Transverse colon (tissue), 4 donors: ENCODE results near the gene CADPS2. TPM values are rescaled to one million over a fixed set of nuclear protein-coding genes. Genes with fewer than 3 reads are reported as not detected.

ENCODE experiments used
- DNase-seq: peaks from one replicate; pipeline ENCODE4 v3.0.0-alpha.2; 2019
- H3K27ac ChIP-seq, 4 donors: fragments of 200-600 bp; sonication (generic); 2 replicates each; pipeline ENCODE4 v1.5.1; 2016 to 2018; ENCODE audit warnings: inconsistent platforms in 4 of 4
- H3K27me3 ChIP-seq: fragments of 200-600 bp; sonication (generic); 2 replicates; pipeline ENCODE4 v1.5.1; 2017; ENCODE audit warnings: inconsistent platforms
- H3K36me3 ChIP-seq, 4 donors: fragments of 200-600 bp; sonication (generic); 2 replicates each; pipeline ENCODE4 v1.5.1; 2017 to 2019; ENCODE audit warnings: inconsistent platforms in 4 of 4
- H3K4me1 ChIP-seq, 4 donors: fragments of 200-600 bp; sonication (generic); 2 replicates each; pipeline ENCODE4 v1.5.1; 2017 to 2020; ENCODE audit warnings: inconsistent platforms in 4 of 4
- H3K4me3 ChIP-seq, 4 donors: fragments of 200-600 bp; sonication (generic); 1 replicate in 1 of 4; 2 replicates in 3 of 4; pipeline versions ENCODE4 v1.5.1 to v1.6.1; 2017 to 2019; ENCODE audit warnings: inconsistent platforms in 4 of 4
- H3K9me3 ChIP-seq, 2 donors: fragments of 200-600 bp; sonication (generic); 2 replicates each; pipeline ENCODE4 v1.5.1; 2017 to 2019; ENCODE audit warnings: inconsistent platforms in 2 of 2
- EP300 ChIP-seq: sonication (generic); formaldehyde crosslinking; IDR thresholded peaks from one replicate; pipeline ENCODE4 v1.6.1; 2017; ENCODE audit warnings: antibody characterized with exemption, low read depth
- POLR2A ChIP-seq: fragments of 450-650 bp; IDR thresholded peaks from one replicate; pipeline ENCODE4 v1.6.1; 2016; ENCODE audit warnings: antibody characterized with exemption, mild to moderate bottlenecking, moderate library complexity
- POLR2AphosphoS5 ChIP-seq, 3 donors: sonication (generic); formaldehyde crosslinking; IDR thresholded peaks; one replicate each; pipeline ENCODE4 v1.6.1; 2016; ENCODE audit warnings: antibody characterized with exemption in 3 of 3
- WGBS, 2 donors: methylation state at CpG; one replicate each; pipeline ENCODE4 v1.1.5; 2018; ENCODE audit warnings: low coverage in 1 of 2; 5-methylcytosine and 5-hydroxymethylcytosine counted together
- in situ Hi-C, 4 donors: fragments of 200-750 bp; cut with MboI; loops; one replicate each; pipeline versions ENCODE4 v1.15.0 to v1.15.1; 2017; ENCODE audit warnings: low sequenced_read_pairs in 3 of 4, low pct_ligation_motif_present in 1 of 4, low pct_unique_long_range_greater_than_20kb in 1 of 4
- intact Hi-C: fragments of 100-400 bp; cut with DNase I; formaldehyde crosslinking; loops from one replicate; pipeline ENCODE4 v1.15.1; 2023; ENCODE audit warnings: low total_unique reads
- total RNA-seq, 4 donors: library from RNA; depleted of rRNA; stranded (reverse); fragments of >200 nt; gene quantifications; one replicate each; pipeline ENCODE4 v1.1.0, GENCODE V29; 2016
- TF ChIP-seq, protein P1 (sequence below), 5 experiments: fragments of 200-600 bp in 3 of 5; fragments of 450-650 bp in 2 of 5; sonication (generic) in 3 of 5; IDR thresholded peaks; 1 replicate in 2 of 5; 2 replicates in 3 of 5; pipeline ENCODE4 v1.5.1; 2016 to 2017; ENCODE audit warnings: antibody characterized with exemption in 5 of 5, inconsistent platforms in 3 of 5, mild to moderate bottlenecking in 2 of 5, moderate library complexity in 1 of 5

The CADPS2 gene
- total RNA-seq, 4 donors from 2014 or later: 9.0 to 15.2 (median 12.6) TPM

DNA sequence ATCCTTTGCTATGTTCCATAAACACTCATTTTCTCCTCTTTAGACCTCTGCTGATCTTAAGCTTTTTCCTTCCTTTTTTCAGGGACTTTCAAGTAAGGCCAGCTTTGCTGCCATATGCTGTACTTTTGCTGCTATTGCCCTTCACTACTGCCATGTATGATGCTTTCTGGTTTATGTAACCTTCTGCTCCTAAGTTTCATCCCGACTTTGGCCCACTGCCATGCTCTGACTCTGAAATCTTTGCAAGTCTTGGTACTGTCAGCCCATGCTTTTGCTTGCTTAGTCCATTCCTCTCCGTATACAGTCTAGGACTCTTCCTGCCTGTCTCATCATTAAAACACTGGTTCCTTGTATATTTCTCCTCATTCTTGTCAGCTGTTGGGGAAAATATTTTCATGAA lies 339.8 kb downstream of the CADPS2 start:
- 19 to 50% methylated on average over 2 of the region's 2 CpGs for WGBS, 2 donors
- H3K27ac ChIP-seq: no peak overlapping the region
- H3K9me3 ChIP-seq: no peaks in the 10 kb centered on the region
- intact Hi-C loops (no loop called here), in situ Hi-C loops (loop anchor here in 3 of 4 donors (25.0 kb wide), 2 partner anchors 334 to 459 kb away; no protein-coding TSS in a partner anchor)
- H3K36me3 ChIP-seq: no peaks in the 10 kb centered on the region
- TF ChIP-seq EP300 (no peak), POLR2A (no peak), POLR2AphosphoS5 (IDR thresholded peaks at IDR 0.05) (no peak)
- TF ChIP-seq, protein P1, sequence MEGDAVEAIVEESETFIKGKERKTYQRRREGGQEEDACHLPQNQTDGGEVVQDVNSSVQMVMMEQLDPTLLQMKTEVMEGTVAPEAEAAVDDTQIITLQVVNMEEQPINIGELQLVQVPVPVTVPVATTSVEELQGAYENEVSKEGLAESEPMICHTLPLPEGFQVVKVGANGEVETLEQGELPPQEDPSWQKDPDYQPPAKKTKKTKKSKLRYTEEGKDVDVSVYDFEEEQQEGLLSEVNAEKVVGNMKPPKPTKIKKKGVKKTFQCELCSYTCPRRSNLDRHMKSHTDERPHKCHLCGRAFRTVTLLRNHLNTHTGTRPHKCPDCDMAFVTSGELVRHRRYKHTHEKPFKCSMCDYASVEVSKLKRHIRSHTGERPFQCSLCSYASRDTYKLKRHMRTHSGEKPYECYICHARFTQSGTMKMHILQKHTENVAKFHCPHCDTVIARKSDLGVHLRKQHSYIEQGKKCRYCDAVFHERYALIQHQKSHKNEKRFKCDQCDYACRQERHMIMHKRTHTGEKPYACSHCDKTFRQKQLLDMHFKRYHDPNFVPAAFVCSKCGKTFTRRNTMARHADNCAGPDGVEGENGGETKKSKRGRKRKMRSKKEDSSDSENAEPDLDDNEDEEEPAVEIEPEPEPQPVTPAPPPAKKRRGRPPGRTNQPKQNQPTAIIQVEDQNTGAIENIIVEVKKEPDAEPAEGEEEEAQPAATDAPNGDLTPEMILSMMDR (IDR thresholded peaks at IDR 0.05): no peak
- no peak for DNase-seq
- no peaks in the 10 kb centered on the region for H3K27me3 ChIP-seq
- H3K4me1 ChIP-seq: no peaks in the 10 kb centered on the region
- no peak overlapping the region for H3K4me3 ChIP-seq

DNA sequence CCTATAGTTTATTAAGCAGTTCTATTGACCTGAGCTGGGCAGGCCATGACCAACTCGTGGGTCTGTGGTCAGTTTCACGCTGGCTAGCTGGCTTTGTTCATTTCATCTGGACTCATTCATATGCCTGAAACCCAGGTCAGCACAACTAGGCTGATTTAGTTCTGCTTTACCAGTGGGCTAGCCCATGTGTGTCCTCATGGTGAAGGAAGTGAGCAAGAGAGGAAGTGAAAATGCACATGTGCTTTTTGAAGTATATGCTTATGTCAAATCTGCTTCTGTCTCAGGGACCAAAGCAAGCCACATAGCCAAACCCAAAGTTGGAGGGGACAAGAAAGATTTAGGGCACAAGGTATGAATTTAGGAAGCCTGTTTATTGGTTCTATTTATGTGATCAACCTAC lies 341.8 kb downstream of the CADPS2 start:
- TF ChIP-seq POLR2A (no peak), POLR2AphosphoS5 (IDR thresholded peaks at IDR 0.05) (no peak)
- TF ChIP-seq, protein P1 (IDR thresholded peaks at IDR 0.05): no peak
- no peaks in the 10 kb centered on the region for H3K36me3 ChIP-seq
- H3K27ac ChIP-seq: no peak overlapping the region
- H3K27me3 ChIP-seq: no peaks in the 10 kb centered on the region
- no peak overlapping the region for H3K4me3 ChIP-seq
- no peaks in the 10 kb centered on the region for H3K9me3 ChIP-seq
- WGBS, 2 donors: 56% methylated on average over 2 of the region's 2 CpGs; no CpG with 5 or more reads in 1 of the 2 donors
- H3K4me1 ChIP-seq: no peaks in the 10 kb centered on the region
- intact Hi-C loops: no loop called here
- DNase-seq: peak; percentile 10
- in situ Hi-C loops: loop anchor here in 3 of 4 donors (25.0 kb wide), 2 partner anchors 332 to 457 kb away; no protein-coding TSS in a partner anchor

DNA sequence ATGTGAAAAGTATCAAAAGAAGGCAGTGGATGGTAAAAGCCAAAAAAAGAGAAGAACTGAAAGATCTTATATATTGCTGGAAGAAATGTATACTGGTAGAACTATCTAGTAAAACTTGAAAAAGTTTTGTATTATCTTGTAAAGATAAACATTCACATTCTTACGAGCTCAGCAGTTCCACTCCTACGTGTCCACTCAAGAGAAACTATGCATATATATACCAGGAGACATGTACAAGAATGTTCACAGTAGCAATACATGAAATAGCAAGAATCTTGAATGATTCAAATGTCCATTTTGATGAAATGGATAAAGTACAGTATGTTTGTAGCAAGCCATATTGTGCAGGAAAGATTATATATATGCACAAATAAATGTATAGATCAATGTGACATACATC lies 342.4 kb downstream of the CADPS2 start:
- TF ChIP-seq EP300 (no peak), POLR2A (no peak), POLR2AphosphoS5 (IDR thresholded peaks at IDR 0.05) (no peak)
- TF ChIP-seq, protein P1 (IDR thresholded peaks at IDR 0.05): no peak
- intact Hi-C loops: no loop called here
- in situ Hi-C loops: loop anchor here in 3 of 4 donors (25.0 kb wide), 2 partner anchors 332 to 457 kb away; no protein-coding TSS in a partner anchor

DNA sequence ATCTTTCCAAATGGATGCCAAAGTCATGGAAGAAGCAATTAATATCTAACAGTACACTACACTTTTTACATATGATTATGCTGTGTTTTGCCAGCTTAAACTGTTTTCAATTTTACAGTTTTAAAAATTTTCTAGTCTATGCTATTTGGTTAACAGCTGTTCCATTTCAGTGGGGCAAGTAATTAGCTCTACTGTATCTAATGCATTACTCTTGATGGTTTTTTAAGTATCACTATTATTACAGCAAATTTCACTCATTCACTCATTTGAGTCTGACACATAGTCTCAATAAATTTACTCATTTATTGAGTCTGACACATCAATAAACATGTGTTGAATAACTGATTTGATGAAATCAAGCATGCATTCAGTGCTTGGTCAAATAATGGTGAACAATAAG lies 343.1 kb downstream of the CADPS2 start:
- in situ Hi-C loops (loop anchor here in 3 of 4 donors (25.0 kb wide), 2 partner anchors 331 to 456 kb away; no protein-coding TSS in a partner anchor), intact Hi-C loops (no loop called here)
- Histone ChIP-seq H3K4me3 (no peak overlapping the region), H3K27me3 (no peaks in the 10 kb centered on the region), H3K4me1 (no peaks in the 10 kb centered on the region), H3K9me3 (no peaks in the 10 kb centered on the region), H3K27ac (no peak overlapping the region), H3K36me3 (no peaks in the 10 kb centered on the region)
- no peak for DNase-seq
- no peak for TF ChIP-seq POLR2AphosphoS5 (IDR thresholded peaks at IDR 0.05)
- TF ChIP-seq POLR2A: no peak

More for the DNA sequence above, 342.4 kb downstream of the CADPS2 start:
- no peak for DNase-seq
- no peak overlapping the region for H3K27ac ChIP-seq
- no peaks in the 10 kb centered on the region for H3K9me3 ChIP-seq
- no peaks in the 10 kb centered on the region for H3K4me1 ChIP-seq
- H3K4me3 ChIP-seq: no peak overlapping the region
- H3K36me3 ChIP-seq: no peaks in the 10 kb centered on the region
- no peaks in the 10 kb centered on the region for H3K27me3 ChIP-seq
- WGBS, 2 donors: 72 to 83% methylated on average over 2 of the region's 2 CpGs

DNA sequence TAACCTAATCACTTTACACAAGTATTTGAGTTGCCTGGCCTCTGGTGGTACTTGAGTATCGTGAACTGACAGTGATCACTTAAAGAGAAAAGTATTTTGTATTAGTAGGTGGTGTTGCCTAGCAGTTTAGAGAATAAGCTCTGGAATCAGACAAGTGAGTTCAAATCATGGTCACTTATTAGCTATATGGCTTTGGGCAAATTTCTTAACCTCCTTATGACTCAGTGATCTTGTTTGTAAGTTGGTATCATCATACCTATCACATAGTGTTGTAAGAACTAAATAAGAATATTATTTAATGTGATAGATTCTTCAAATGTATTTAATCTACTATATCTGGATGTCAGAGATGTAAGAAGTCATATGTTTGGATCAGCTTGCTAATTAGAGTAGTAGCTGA lies 351.2 kb downstream of the CADPS2 start:
- WGBS, 2 donors: 61 to 86% methylated on average over 1 of the region's 1 CpG
- Histone ChIP-seq H3K27me3 (no peaks in the 10 kb centered on the region), H3K4me1 (no peaks in the 10 kb centered on the region), H3K27ac (no peak overlapping the region), H3K36me3 (no peaks in the 10 kb centered on the region), H3K4me3 (no peak overlapping the region), H3K9me3 (no peaks in the 10 kb centered on the region)
- DNase-seq: no peak
- intact Hi-C loops (no loop called here), in situ Hi-C loops (loop anchor here in 3 of 4 donors (10.0 to 25.0 kb wide), 3 partner anchors 320 to 448 kb away; no protein-coding TSS in a partner anchor)
- no peak for TF ChIP-seq EP300
- TF ChIP-seq, protein P1 (IDR thresholded peaks at IDR 0.05): no peak
- no peak for TF ChIP-seq POLR2AphosphoS5 (IDR thresholded peaks at IDR 0.05)
- TF ChIP-seq POLR2A: no peak
